Activated T-helper 1 cell treated with anti-CD3 and anti-CD28 coated beads, Interleukin-12 subunit alpha, Interleukin-12 subunit beta, Interleukin-2, Interleukin-4 antibody, amounts not matched to agents 30 ng/mL and 10 ng/mL and 1 ng/mL, durations not matched to agents 14 hours and 24 hours and 36 hours (primary cell): ENCODE data around the gene KLHL12. TPM values are rescaled to one million over a fixed set of nuclear protein-coding genes. Genes with fewer than 3 reads are reported as not detected.

Experiments used
- DNase-seq: peaks from one replicate; pipeline ENCODE4 v3.0.0; 2021; ENCODE audit warnings: low spot score
- H3K27ac Mint-ChIP-seq: one replicate; pipeline ENCODE4 v1.8.0; 2021; ENCODE audit warnings: mild to moderate bottlenecking, mixed read lengths
- H3K27me3 Mint-ChIP-seq: one replicate; pipeline ENCODE4 v1.8.0; 2022; ENCODE audit warnings: mild to moderate bottlenecking, moderate library complexity, mixed read lengths; ENCODE audit not compliant: insufficient read depth
- H3K36me3 Mint-ChIP-seq: one replicate; pipeline ENCODE4 v1.8.0; 2021; ENCODE audit warnings: low read depth, mixed read lengths
- H3K4me1 Mint-ChIP-seq: one replicate; pipeline ENCODE4 v1.8.0; 2021; ENCODE audit warnings: low read depth, mixed read lengths
- H3K4me3 Mint-ChIP-seq: one replicate; pipeline ENCODE4 v1.8.0; 2021; ENCODE audit warnings: mild to moderate bottlenecking, moderate library complexity, mixed read lengths
- H3K9me3 Mint-ChIP-seq: one replicate; pipeline ENCODE4 v1.8.0; 2021; ENCODE audit warnings: mixed read lengths
- intact Hi-C: fragments of 100-400 bp; cut with micrococcal nuclease; formaldehyde crosslinking; loops from one replicate; pipeline ENCODE4 v1.15.1; 2024
- total RNA-seq: library from RNA; stranded (reverse); gene quantifications from 2 replicates; pipeline ENCODE4 v1.2.3, GENCODE V29; 2022

Gene KLHL12
- total RNA-seq, 1 donor from 2014 or later: 24.9 TPM

DNA sequence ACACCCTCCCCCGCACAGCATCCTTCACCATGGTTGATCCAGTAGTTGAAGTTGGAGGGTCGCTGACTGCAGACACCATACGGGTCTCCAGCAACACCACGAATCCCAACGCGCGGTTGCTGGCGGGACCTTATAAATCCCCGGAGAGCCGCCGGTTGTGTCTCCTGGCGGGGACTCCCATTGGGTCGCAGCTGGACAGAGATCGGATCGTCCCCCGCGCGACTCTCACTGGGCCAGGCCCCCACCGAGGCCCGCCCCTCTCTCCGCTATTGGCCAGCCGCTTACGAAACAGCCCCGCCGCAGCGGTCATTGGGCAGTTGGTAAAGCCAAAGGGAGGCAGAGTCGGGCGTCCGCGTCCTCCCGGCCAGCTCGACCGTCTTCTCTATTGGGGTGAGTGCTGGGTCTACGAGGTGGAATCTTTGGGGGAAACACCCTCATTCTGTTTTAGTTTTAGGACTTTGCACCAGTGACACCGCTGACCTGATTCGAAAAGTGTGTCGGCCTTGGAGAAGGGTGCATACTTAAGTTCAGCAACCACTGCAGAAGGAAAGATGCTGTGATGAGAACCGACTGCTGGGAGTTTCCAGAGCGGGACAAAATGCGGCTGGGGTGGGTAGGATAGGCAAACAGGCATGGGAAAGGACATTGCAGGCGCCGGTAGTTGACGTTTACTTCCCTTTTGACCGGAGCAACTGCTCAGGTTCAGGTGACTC is 65.5 kb downstream of the KLHL12 start:
- peak; percentile 60 for DNase-seq
- Mint-ChIP-seq H3K4me1 (peaks cover 21% of the 10 kb centered on the region), H3K4me3 (peak overlapping the region; percentile 87), H3K27me3 (peaks cover 64% of the 10 kb centered on the region), H3K36me3 (peaks cover 3% of the 10 kb centered on the region), H3K9me3 (no peaks in the 10 kb centered on the region), H3K27ac (no peak overlapping the region)
- intact Hi-C loops: loop anchor here (1.0 to 5.0 kb wide), 5 partner anchors 9 to 69 kb away; partner anchors contain the start of genes PCAT6 and RABIF

- Mint-ChIP-seq H3K4me3 (peak overlapping the region; percentile 87), H3K9me3 (no peaks in the 10 kb centered on the region), H3K4me1 (peaks cover 21% of the 10 kb centered on the region), H3K27me3 (peaks cover 60% of the 10 kb centered on the region), H3K27ac (no peak overlapping the region), H3K36me3 (peaks cover 3% of the 10 kb centered on the region)
- intact Hi-C loops: loop anchor here (1.0 to 5.0 kb wide), 5 partner anchors 9 to 69 kb away; partner anchors contain the start of genes PCAT6 and RABIF
- DNase-seq: no peak
Measured at GRCh38 chr1:202860744-202861419, 66.2 kb downstream of the KLHL12 start.

DNA sequence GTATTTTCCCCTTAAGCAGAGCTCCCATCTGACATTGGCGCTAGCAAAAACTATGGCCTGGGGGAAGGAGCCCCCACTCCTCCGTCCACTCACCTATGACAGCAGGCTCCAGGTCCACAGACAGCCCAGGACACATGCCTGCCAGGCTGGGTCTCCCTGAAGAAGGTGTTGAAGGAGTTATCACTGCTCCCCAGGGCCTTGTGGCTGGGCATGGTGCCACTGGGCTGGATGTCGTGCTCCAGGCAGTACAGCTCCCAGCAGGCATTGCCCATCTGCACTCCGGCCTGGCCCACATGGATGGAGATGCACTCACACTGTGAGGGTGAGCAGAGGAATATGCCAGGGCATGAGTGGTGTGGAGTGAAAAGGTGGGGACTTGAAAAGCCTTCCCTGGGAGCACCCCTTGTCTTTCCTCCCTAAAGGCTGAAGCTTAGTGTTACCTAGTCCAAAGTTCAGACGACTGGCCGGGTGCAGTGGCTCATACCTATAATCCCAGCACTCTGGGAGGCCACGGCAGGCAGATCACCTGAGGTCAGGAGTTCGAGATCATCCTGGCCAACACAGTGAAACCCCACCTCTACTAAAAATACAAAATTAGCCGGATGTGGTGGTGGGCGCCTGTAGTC is 68.1 kb downstream of the KLHL12 start:
- no peak overlapping the region for H3K27ac Mint-ChIP-seq

GRCh38 chr1:202858331-202858730 is 68.7 kb downstream of the KLHL12 start:
- H3K4me1 Mint-ChIP-seq: peaks cover 21% of the 10 kb centered on the region
- no peaks in the 10 kb centered on the region for H3K9me3 Mint-ChIP-seq
- peaks cover 3% of the 10 kb centered on the region for H3K36me3 Mint-ChIP-seq
- H3K27ac Mint-ChIP-seq: no peak overlapping the region
- no peak for DNase-seq
- no peak overlapping the region for H3K4me3 Mint-ChIP-seq
- intact Hi-C loops: no loop called here
- H3K27me3 Mint-ChIP-seq: peaks cover 37% of the 10 kb centered on the region

More for the DNA sequence above, 68.1 kb downstream of the KLHL12 start:
- DNase-seq: no peak
- H3K4me1 Mint-ChIP-seq: peaks cover 21% of the 10 kb centered on the region
- no peak overlapping the region for H3K4me3 Mint-ChIP-seq
- H3K36me3 Mint-ChIP-seq: peaks cover 3% of the 10 kb centered on the region
- H3K9me3 Mint-ChIP-seq: no peaks in the 10 kb centered on the region
- intact Hi-C loops: no loop called here
- peaks cover 43% of the 10 kb centered on the region for H3K27me3 Mint-ChIP-seq

GRCh38 chr1:202857136-202857610 is 69.9 kb downstream of the KLHL12 start:
- intact Hi-C loops: no loop called here
- no peak overlapping the region for H3K4me3 Mint-ChIP-seq
- H3K27me3 Mint-ChIP-seq: peaks cover 25% of the 10 kb centered on the region
- H3K36me3 Mint-ChIP-seq: peaks cover 3% of the 10 kb centered on the region
- no peak for DNase-seq
- H3K4me1 Mint-ChIP-seq: peaks cover 20% of the 10 kb centered on the region
- H3K9me3 Mint-ChIP-seq: no peaks in the 10 kb centered on the region
- H3K27ac Mint-ChIP-seq: no peak overlapping the region

- H3K27me3 Mint-ChIP-seq: peaks cover 16% of the 10 kb centered on the region
- no peak for DNase-seq
- intact Hi-C loops: no loop called here
- H3K4me1 Mint-ChIP-seq: peaks cover 15% of the 10 kb centered on the region
- H3K27ac Mint-ChIP-seq: no peak overlapping the region
- no peak overlapping the region for H3K4me3 Mint-ChIP-seq
- H3K9me3 Mint-ChIP-seq: no peaks in the 10 kb centered on the region
- peaks cover 3% of the 10 kb centered on the region for H3K36me3 Mint-ChIP-seq
Measured at GRCh38 chr1:202856014-202856413, 71.0 kb downstream of the KLHL12 start.

GRCh38 chr1:202854787-202855186 is 72.2 kb downstream of the KLHL12 start:
- H3K4me3 Mint-ChIP-seq: no peak overlapping the region
- H3K4me1 Mint-ChIP-seq: peaks cover 18% of the 10 kb centered on the region
- H3K36me3 Mint-ChIP-seq: peaks cover 3% of the 10 kb centered on the region
- peaks cover 5% of the 10 kb centered on the region for H3K27me3 Mint-ChIP-seq
- no peak overlapping the region for H3K27ac Mint-ChIP-seq
- no peaks in the 10 kb centered on the region for H3K9me3 Mint-ChIP-seq
- DNase-seq: no peak
- intact Hi-C loops: no loop called here

DNA sequence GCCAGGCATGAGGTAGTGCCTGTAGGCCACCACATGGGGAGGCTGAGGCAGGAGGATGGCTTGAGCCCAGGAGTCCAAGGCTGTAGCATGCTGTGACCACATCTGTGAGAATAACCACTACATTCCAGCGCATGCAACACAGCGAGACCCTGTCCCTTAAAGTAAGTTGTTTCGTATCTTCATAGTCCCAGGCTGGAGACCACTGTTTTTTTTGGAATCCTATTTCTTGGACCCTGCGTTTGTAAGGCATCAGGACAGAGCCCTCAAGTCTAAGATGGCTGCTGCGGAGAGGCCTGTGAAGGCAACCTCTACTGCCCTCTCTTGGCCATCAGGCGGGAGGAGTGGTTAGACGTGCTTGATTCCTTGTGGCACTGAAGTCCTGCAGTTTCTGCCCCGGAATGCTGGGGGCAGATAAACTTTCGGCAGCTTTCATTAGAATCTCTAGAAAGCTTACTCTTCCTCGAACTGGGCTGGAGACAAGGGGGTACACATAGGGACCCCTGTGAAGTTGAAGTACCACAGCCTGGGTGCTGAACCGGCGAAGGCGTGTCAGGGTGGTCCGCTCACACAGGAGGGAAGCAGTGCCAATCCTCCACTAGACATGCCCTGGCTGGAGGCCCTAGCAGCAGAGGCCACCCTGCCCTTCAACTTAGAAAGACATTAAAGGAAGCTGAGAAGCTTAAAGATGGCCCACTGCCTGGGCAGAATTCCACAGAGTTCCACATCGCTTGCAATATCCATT is 74.7 kb downstream of the KLHL12 start:
- no peak for DNase-seq
- Mint-ChIP-seq H3K36me3 (no peaks in the 10 kb centered on the region), H3K4me1 (peaks cover 37% of the 10 kb centered on the region), H3K27me3 (peaks cover 2% of the 10 kb centered on the region), H3K27ac (peak overlapping the region; percentile 18), H3K4me3 (no peak overlapping the region), H3K9me3 (no peaks in the 10 kb centered on the region)
- intact Hi-C loops: loop anchor here (1.0 kb wide), 2 partner anchors 9 to 102 kb away; no protein-coding TSS in a partner anchor

DNA sequence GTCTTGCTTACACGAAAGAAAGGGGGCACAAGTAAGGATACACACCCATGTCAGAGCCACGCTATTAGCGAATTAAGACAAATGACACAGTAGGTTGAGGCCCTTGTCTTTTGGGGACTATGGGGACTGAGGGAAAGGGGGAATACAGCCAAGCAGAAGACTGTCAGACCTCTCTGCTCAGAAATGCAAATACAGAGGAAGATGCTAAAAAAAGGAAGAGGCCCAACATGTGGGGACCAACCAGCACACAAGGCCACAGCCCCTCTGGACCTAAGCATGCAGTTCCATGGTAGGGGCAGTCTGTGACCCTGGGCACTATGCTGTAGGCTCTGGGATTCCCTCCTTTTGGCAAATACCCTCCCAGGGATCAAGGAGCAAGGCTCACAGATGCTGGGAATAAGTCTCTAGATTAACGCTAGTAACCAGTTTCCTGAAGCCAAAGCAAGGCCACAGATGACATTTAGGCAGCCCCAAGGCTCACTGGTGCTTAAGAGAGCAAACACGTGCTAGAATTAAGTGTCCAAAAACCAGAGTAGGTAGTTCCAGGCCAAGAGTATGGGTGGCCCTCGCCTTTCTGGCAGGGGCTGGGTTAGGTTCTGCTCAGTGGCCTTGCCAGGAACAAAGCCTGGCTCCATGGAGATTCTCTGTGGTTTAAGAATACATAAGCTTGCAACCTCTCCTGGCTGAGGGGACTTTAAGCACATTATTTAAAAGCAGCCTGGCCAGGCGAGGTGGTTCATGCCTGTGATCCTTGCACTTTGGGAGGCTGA is 76.3 kb downstream of the KLHL12 start:
- H3K4me3 Mint-ChIP-seq: no peak overlapping the region
- no peak for DNase-seq
- peaks cover 2% of the 10 kb centered on the region for H3K27me3 Mint-ChIP-seq
- H3K27ac Mint-ChIP-seq: no peak overlapping the region
- H3K36me3 Mint-ChIP-seq: no peaks in the 10 kb centered on the region
- no peaks in the 10 kb centered on the region for H3K9me3 Mint-ChIP-seq
- intact Hi-C loops: no loop called here
- H3K4me1 Mint-ChIP-seq: peaks cover 44% of the 10 kb centered on the region

DNA sequence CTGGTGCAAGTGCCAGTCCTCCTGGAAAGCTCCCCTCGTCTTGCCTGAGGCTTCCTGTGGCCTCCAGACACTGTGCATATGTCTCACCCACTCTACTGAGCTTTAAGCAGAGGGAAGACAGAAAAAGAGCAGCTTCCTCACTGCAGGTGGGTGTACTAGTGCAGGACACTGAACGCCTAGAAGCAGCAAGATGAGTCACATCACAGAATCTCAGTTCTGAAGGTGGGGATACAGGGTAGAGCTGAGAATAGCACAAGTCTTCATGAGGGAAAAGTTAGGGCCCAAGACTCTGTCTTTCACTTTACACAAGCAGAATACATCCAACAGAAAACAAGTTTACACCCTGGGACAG is 78.9 kb downstream of the KLHL12 start:
- H3K36me3 Mint-ChIP-seq: no peaks in the 10 kb centered on the region

GRCh38 chr1:202844935-202845334 is 82.1 kb downstream of the KLHL12 start:
- Mint-ChIP-seq H3K4me3 (no peak overlapping the region), H3K27me3 (peaks cover 2% of the 10 kb centered on the region), H3K27ac (no peak overlapping the region), H3K36me3 (no peaks in the 10 kb centered on the region), H3K9me3 (no peaks in the 10 kb centered on the region), H3K4me1 (peaks cover 37% of the 10 kb centered on the region)
- intact Hi-C loops: no loop called here
- no peak for DNase-seq

More for the DNA sequence above, 78.9 kb downstream of the KLHL12 start:
- H3K4me3 Mint-ChIP-seq: peak overlapping the region; percentile 43
- H3K4me1 Mint-ChIP-seq: peaks cover 55% of the 10 kb centered on the region
- intact Hi-C loops: loop anchor here (1.0 kb wide), 2 partner anchors 38 to 42 kb away; partner anchors contain the start of gene PCAT6
- no peak for DNase-seq
- H3K27me3 Mint-ChIP-seq: peaks cover 2% of the 10 kb centered on the region
- H3K9me3 Mint-ChIP-seq: no peaks in the 10 kb centered on the region
- H3K27ac Mint-ChIP-seq: peak overlapping the region; percentile 65

DNA sequence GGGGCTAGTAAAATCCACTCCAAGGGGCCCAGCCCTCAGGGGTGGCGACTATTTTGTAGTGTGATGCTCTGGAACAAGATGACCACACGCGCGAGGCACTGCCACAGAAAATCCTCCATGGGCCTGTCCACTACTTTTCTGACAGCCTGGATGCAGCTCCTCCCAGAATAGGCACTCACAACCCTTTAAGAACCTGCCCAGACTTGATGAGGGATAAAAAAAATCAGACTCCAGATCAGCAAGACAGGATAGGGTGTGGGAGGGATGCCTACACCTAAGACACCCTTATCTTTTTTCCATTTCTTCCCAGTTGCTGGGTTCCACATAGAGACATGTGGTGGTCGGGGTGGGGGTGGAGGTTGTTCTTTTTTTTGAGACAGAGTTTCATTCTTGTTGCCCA is 82.8 kb downstream of the KLHL12 start:
- no peak for DNase-seq
- Mint-ChIP-seq H3K4me3 (no peak overlapping the region), H3K4me1 (peaks cover 36% of the 10 kb centered on the region), H3K9me3 (no peaks in the 10 kb centered on the region), H3K27ac (no peak overlapping the region), H3K27me3 (peaks cover 2% of the 10 kb centered on the region), H3K36me3 (no peaks in the 10 kb centered on the region)
- intact Hi-C loops: no loop called here
